ENCODE measurements around the gene WDR27. TPM values are rescaled to one million over a fixed set of nuclear protein-coding genes. Genes with fewer than 3 reads are reported as not detected.

WDR27 gene
- total and polyA plus RNA-seq, 2 experiments from 2014 or later, result 54.4 to 83.0 TPM

GRCh38 chr6:169490830-169491229 is 211.0 kb downstream of the WDR27 start:
- Histone ChIP-seq H3K4me1 (ENCODE audit: low read depth) (no peaks in the 10 kb centered on the region), H3K4me3 (no peak overlapping the region), H3K27ac (no peak overlapping the region), H3K27me3 (no peaks in the 10 kb centered on the region), H3K36me3 (no peaks in the 10 kb centered on the region), H3K9me3 (ENCODE audit: low read depth) (no peaks in the 10 kb centered on the region)
- no peak for TF ChIP-seq CTCF (IDR thresholded peaks at IDR 0.05; ENCODE audit: low read depth, low read length)
- peak in 1 of 2 donors; percentile 39 for DNase-seq (ENCODE audit: low read depth in 1 of 2, low spot score in 1 of 2)

- peak in 1 of 2 donors; percentile 7 for DNase-seq (ENCODE audit: low read depth in 1 of 2, low spot score in 1 of 2)
- no peaks in the 10 kb centered on the region for H3K36me3 ChIP-seq
- no peaks in the 10 kb centered on the region for H3K27me3 ChIP-seq
- no peaks in the 10 kb centered on the region for H3K9me3 ChIP-seq (ENCODE audit: low read depth)
- H3K4me3 ChIP-seq, result no peak overlapping the region
- no peaks in the 10 kb centered on the region for H3K4me1 ChIP-seq (ENCODE audit: low read depth)
- no peak for TF ChIP-seq CTCF (IDR thresholded peaks at IDR 0.05; ENCODE audit: low read depth, low read length)
- no peak overlapping the region for H3K27ac ChIP-seq
Measured at GRCh38 chr6:169490246-169490641, 211.6 kb downstream of the WDR27 start.

- no peaks in the 10 kb centered on the region for H3K27me3 ChIP-seq
- H3K9me3 ChIP-seq (ENCODE audit: low read depth), result no peaks in the 10 kb centered on the region
- TF ChIP-seq CTCF (IDR thresholded peaks at IDR 0.05; ENCODE audit: low read depth, low read length), result no peak
- no peak overlapping the region for H3K27ac ChIP-seq
- no peak overlapping the region for H3K4me3 ChIP-seq
- no peak for DNase-seq (ENCODE audit: low read depth in 1 of 2, low spot score in 1 of 2)
- no peaks in the 10 kb centered on the region for H3K36me3 ChIP-seq
- no peaks in the 10 kb centered on the region for H3K4me1 ChIP-seq (ENCODE audit: low read depth)
Measured at GRCh38 chr6:169489563-169490245, 212.1 kb downstream of the WDR27 start.

- no peaks in the 10 kb centered on the region for H3K4me1 ChIP-seq (ENCODE audit: low read depth)
- no peak overlapping the region for H3K4me3 ChIP-seq
- peak; percentile 38 for TF ChIP-seq CTCF (IDR thresholded peaks at IDR 0.05; ENCODE audit: low read depth, low read length)
- DNase-seq (ENCODE audit: low read depth in 1 of 2, low spot score in 1 of 2), result peak in 1 of 2 donors; percentile 53
- no peaks in the 10 kb centered on the region for H3K36me3 ChIP-seq
- H3K27ac ChIP-seq, result no peak overlapping the region
- H3K27me3 ChIP-seq, result no peaks in the 10 kb centered on the region
- H3K9me3 ChIP-seq (ENCODE audit: low read depth), result no peaks in the 10 kb centered on the region
Measured at GRCh38 chr6:169487579-169488436, 214.0 kb downstream of the WDR27 start.

- Histone ChIP-seq H3K4me1 (ENCODE audit: low read depth) (no peaks in the 10 kb centered on the region), H3K27me3 (no peaks in the 10 kb centered on the region), H3K27ac (no peak overlapping the region), H3K9me3 (ENCODE audit: low read depth) (peaks cover 6% of the 10 kb centered on the region), H3K4me3 (no peak overlapping the region), H3K36me3 (no peaks in the 10 kb centered on the region)
- no peak for TF ChIP-seq CTCF (IDR thresholded peaks at IDR 0.05; ENCODE audit: low read depth, low read length)
- no peak for DNase-seq (ENCODE audit: low read depth in 1 of 2, low spot score in 1 of 2)
Measured at GRCh38 chr6:169479783-169480495, 221.9 kb downstream of the WDR27 start.
